Endometrial microvascular endothelial cells (primary cell): ENCODE data around the gene GYS1. TPM values are rescaled to one million over a fixed set of nuclear protein-coding genes. Genes with fewer than 3 reads are reported as not detected.

Source experiments
- in situ Hi-C: cut with HindIII; loops from 2 replicates; pipeline ENCODE4 v1.10.0; 2017; ENCODE audit warnings: low sequenced_read_pairs, low pct_unique_long_range_greater_than_20kb; ENCODE audit errors: inconsistent ontology term
- total RNA-seq: library from RNA; depleted of rRNA; stranded (reverse); fragments of >200 nt; gene quantifications from one replicate; pipeline ENCODE4 v1.2.3, GENCODE V29; 2015; ENCODE audit errors: inconsistent ontology term

Gene GYS1
- total RNA-seq, 1 donor from 2014 or later, result 45.1 TPM

DNA sequence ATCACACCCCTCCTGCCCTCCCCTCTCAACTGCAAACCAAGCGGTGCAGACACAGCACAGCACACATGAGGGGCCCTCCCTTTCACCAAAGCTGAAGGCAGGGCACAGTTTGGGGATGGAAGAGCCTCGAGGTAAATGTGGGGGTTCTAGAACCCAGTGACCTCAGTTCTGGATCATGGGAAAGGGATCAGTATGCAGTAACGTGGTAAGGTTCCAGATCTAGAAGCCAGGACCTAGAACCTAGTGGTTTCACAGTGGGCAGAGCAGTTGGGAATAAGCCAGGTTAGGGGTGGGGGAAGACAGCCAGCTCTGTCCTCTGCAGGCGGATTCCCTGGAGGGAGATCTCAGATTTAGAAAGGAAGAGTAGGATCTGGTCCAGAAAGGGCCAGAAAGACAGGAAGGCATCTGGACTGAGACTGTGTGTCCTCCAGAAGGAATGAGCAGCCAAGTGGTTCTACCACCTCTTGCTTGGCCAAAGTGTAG, 24.9 kb downstream of the GYS1 start:
- in situ Hi-C loops, result no loop called here

DNA sequence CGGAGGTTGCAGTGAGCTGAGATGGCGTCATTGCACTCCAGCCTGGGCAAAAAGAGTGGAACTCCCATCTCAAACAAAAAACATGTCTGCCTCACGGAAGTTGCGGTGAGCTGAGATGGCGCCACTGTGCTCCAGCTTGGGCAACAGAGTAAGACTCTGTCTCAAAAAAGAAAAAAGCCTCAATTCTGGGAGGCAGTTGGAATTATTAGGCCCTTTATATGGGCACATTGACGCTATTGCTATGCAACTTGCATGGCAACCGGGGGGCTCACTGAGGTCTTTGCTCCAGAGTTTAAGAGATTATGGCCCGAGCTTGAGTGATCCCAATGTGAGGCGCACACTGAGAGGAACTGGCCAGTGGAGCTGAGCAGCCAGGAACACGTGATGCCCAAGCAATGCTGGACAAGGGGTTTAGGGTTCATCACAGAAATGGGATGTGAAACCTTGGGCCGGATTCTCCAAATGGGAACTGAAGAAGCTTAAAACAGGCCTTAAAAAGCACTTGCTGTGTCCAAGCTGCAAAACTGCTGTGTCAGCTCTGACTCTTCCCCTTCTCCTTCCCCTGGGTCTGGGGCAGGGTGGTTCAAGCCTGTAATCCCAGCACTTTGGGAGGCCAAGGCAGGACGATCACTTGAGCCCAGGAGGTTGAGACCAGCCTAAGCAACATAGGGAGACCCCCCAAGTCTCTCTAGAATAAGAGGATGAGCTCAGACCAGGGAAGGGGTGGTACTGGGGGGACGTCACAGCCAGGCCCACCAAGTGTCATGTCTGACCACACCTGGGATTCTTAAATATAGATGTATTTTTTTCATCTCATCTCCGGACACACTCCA, 25.5 kb downstream of the GYS1 start:
- in situ Hi-C loops, result no loop called here

DNA sequence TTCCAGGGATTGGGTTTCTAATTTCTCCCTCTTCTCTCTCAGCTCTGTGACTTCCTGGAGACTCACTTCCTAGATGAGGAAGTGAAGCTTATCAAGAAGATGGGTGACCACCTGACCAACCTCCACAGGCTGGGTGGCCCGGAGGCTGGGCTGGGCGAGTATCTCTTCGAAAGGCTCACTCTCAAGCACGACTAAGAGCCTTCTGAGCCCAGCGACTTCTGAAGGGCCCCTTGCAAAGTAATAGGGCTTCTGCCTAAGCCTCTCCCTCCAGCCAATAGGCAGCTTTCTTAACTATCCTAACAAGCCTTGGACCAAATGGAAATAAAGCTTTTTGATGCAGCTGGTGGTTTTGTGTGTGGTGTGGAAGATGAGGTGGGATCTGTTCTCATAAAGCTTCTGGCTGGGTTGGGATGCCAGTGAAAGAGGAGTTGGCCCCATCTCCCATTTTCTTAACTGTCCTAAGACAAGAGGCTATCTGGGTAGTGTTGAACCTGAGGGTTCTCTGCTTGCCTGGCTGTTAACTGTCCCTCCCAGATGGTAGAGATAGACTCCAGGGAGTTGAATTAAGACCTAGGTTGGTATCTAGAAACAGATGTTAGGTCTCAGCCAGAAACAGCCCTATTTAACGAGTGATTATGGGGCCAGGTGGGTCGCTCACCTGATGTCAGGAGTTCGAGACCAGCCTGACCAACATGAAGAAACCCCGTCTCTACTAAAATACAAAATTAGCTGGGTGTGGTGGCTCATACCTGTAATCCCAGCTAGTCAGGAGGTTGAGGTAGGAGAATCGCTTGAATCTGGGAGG, 26.4 kb downstream of the GYS1 start:
- in situ Hi-C loops, result no loop called here

DNA sequence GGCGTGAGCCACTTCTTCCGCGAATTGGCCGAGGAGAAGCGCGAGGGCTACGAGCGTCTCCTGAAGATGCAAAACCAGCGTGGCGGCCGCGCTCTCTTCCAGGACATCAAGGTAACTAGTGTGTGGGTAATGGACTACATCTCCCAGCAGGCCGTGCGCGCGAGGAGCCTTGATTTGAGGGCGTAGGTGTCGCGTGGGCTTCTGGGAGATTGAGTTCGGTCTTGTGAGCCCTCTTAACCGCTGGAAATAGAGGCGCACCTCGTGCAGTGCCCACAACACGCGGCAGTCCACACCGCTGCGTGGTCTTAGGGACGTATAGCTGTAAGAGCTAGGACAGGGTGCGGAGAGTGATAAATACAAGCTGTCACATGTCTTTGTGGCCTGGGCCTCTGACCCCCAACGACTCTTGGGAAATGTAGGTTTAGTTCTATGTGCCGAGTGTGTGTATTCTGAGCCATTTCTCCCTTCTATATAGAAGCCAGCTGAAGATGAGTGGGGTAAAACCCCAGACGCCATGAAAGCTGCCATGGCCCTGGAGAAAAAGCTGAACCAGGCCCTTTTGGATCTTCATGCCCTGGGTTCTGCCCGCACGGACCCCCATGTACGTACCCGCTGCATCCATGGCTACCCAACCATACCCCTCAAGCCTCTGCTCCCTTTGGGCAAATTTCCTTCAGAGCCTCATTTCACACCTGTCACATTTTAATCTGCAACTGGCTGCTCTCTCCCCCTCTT, 27.1 kb downstream of the GYS1 start:
- in situ Hi-C loops, result no loop called here

DNA sequence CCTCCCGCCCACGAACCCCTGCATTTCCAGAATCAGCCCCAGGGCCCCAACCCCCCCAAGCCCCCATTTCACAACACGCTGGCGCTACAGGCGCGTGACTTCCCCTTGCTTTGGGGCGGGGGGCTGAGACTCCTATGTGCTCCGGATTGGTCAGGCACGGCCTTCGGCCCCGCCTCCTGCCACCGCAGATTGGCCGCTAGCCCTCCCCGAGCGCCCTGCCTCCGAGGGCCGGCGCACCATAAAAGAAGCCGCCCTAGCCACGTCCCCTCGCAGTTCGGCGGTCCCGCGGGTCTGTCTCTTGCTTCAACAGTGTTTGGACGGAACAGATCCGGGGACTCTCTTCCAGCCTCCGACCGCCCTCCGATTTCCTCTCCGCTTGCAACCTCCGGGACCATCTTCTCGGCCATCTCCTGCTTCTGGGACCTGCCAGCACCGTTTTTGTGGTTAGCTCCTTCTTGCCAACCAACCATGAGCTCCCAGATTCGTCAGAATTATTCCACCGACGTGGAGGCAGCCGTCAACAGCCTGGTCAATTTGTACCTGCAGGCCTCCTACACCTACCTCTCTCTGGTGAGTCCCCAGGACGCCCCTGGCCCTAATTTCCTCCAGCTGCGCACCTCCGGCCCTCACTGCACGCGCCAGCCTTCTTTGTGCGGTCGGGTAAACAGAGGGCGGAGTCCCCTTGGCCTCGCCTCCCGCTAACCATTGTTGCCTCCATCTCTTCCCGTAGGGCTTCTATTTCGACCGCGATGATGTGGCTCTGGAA, 27.9 kb downstream of the GYS1 start, which contains the start of gene FTL:
TSS of gene FTL (plus strand) at position 270 of the 766 bp plus-strand sequence. CDS start at position 469, 199 bp downstream.
- in situ Hi-C loops, result no loop called here

DNA sequence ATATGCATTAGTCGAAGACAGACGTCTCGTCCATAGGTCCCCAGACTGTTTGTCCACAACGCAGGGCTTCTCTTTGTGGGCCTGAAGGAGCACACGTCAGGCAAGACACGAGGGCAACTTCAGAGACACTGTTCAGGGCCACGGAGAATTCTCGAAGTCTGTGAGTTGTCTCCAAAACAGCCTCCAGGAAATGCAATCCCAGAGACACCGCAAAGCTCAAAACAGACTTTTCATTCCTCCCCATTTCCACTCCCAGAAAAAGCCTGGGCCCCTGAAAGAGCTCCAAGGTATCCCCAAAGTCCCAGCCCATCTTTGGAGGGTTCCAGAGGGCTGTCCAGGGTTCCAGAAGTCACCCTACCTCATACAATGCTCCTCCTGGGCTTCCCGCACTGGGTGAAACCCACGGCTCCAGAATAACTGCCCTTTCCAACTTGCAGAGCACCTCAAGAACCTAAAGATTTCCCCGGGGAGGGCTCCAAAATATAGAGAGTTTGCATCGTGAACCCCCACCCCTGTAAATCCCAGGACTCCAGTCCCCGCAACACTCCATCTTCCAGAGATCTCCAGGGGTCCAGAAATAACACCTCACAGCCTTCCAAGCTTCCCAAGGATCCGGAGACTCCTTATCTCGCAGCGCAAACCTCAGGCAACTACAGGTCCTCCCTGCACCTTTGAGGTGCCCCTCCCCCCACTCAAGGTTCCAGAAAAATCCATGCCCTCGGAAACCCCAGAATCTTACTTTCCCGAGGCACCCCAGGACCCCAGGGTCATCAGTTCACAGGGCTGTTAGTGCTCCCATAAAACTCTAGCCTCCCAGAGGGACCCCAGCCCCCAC, 28.7 kb downstream of the GYS1 start:
- in situ Hi-C loops, result no loop called here

DNA sequence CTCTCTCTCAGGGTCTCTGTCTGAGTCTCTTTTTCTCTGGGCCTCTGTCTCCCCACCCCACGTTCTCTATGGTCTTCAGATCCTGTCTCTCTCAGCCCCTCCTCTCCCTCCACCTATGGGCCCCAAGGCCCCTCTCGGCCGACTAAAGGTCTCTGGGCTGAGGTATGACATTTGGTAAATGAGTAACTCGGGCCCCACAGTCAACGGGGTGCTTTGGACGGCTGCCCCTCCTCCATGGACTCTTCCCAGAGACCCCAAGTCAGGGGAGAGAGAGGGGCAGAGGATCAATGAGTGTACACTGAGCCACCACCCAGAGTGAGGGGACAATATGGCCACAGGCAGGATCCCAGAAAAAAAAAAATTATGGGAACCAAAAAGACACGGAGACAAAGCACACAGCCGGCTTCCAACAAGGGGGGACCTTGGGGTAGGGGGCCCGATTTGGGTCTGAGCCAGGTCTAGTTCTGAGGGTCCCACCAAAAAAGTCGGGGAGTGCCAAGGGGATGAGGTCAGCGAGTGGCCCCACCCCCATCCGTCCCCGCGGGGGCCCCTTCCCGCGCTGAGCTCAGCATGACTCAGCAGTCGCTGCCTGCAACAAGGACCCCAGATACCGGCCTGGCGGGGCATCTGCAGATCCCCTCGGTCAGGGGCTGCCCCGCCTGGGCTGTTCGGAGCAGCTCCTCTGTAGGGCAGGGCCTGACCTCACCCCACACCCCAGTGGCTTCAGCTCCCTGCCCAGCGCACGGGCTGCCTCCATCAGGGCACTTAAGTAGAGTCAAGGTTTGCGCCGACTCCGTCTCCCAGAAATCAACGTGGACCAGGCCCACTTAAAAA, 29.5 kb downstream of the GYS1 start:
- in situ Hi-C loops, result no loop called here

DNA sequence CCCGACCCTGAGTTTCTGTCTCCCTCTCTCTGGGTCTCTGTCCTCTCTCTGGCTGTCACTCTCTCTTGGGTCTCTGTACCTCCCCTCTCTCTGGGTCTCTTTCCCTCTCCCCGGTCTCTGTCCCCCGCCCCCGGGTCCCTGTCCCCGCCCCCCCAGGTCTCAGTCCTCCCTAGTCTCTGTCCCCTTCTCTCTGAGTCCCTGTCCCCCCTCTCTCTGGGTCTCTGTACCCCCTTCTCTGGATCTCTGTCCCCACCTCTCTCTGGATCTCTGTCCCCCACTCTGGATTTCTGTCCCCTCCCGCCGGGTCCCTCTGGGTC, 30.3 kb downstream of the GYS1 start:
- in situ Hi-C loops, result no loop called here

DNA sequence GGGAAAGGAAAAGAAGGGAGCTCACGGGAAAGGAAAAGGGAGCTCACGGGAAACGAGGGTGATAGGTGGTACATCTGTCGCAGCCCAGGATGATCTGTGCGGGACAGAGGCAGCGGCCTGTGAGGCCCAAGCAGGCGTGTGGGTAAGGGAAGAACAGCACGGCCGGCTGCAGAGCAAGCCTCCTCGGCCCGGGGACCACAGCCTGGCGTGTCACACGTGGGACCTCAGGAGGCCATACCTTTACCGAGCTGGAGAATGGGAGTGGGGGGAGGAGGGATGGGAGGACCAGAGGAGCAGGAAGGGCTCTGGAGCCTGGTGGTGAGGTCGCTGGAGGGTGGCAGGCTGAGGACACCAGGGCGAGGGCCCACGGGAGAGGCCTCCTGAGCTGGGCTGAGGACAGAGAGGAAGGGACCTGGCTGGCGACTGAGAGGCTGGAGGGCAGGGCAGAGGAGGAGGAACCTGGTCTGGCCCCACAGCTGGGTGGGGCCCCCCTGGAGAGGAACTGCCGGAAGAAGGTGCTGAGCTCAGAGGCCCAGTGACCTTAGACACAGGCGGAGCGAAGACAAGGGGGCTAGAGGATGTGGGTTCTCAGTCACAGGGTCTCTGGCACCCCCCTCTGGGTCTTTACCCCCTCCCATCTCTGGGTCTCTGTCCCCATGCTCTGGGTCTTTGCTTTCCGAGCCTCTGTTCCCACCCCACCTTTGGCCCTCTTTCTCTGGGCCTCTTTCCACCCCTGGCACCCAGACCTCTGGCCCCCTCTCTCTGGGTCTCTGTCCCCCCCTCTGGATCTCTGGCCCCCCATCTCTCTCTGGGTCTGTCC, 30.9 kb downstream of the GYS1 start:
- in situ Hi-C loops, result no loop called here

DNA sequence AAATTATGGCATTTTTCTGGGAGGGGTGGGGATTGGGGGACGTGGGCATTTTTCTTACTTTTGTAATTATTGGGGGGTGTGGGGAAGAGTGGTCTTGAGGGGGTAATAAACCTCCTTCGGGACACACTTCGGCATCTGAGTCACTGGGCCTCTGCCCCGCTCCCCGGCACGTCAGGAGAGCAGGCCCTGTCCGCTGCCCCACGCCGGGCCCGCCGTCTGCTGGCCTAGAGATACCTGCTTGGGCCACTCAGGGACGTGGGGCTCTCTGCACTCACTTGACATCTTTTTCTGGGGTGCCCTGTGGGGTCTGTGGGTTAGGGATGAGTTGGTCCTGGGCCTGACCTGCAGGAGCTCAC, 31.5 kb downstream of the GYS1 start:
- in situ Hi-C loops, result no loop called here

DNA sequence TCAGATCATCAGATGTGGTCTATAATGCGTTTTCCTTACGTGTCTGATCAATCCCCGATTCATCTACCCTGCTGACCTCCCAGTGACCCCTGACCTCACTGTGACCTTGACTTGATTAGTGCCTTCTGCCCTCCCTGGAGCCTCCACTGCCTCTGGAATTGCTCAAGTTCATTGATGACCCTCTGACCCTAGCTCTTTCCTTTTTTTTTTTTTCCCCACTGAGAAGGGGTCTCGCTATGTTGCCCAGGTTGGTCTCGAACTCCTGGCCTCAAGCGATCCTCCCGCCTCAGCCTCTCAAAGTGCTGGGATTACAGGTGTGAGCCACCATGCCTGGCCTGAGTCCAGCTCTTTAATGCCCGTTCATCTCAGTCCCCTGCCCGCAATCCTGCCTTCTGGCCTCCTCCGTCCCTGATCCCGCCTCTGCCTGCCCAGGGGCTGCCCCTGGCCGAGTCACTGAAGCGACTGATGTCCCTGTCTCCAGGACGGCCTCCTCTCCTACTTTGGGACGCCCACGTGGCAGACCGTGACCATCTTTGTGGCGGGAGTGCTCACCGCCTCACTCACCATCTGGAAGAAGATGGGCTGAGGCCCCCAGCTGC, 32.0 kb downstream of the GYS1 start:
- in situ Hi-C loops, result no loop called here

DNA sequence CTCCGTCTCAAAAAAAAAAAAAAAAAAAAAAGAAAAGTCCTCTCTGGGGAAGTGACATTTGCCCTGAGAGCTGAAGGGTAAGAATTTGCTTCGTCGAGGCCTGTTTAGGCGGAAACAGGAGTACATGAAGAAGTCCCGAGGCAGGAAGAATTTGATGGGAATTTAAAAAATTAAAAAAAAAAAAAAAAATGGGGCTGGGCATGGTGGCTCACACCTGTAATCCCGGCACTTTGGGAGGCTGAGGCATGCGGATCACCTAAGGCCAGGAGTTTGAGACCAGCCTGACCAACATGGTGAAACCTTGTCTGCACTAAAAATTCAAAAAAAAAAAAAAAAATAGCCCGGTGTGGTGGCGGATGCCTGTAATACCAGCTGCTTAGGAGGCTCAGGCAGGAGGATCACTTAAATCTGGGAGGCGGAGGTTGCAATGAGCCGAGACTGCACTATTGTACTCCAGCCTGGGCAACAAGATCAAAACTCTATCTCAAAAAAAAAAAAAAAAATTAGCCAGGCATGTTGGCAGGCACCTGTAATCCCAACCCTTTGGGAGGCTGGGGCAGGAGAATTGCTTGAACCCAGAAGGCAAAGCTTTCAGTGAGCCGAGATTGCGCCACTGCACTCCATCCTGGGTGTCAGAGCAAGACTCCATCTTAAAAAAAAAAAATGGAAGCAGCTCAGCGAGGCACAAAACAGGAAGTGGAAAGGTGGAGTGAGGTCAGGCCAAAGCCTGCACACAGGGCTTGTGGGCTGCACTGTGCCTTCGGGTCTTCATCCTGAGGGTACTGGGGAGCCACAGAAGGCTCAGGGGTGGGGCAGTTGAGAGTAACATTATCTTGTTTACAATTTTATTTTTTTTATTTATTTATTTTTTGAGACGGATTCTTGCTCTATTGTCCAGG, 33.5 kb downstream of the GYS1 start:
- in situ Hi-C loops, result no loop called here

DNA sequence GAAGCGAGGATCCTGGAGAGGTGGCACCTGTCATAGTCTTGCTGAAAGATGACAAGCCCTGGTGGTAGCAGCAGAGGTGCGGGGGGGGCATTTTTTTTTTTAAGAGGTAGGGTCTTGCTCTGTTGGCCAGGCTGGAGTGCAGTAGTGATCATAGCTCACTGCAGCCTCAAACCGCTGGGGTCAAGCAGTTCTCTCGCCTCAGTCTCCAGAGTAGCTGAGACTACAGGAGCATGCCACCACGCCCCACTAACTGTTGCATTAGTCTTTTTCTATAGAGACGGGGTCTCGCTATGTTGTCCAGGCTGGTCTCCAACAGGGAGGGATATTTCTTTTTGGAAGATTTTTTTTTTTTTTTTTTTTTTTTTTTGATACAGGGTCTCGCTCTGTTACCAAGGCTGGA, 35.1 kb downstream of the GYS1 start:
- in situ Hi-C loops, result no loop called here

DNA sequence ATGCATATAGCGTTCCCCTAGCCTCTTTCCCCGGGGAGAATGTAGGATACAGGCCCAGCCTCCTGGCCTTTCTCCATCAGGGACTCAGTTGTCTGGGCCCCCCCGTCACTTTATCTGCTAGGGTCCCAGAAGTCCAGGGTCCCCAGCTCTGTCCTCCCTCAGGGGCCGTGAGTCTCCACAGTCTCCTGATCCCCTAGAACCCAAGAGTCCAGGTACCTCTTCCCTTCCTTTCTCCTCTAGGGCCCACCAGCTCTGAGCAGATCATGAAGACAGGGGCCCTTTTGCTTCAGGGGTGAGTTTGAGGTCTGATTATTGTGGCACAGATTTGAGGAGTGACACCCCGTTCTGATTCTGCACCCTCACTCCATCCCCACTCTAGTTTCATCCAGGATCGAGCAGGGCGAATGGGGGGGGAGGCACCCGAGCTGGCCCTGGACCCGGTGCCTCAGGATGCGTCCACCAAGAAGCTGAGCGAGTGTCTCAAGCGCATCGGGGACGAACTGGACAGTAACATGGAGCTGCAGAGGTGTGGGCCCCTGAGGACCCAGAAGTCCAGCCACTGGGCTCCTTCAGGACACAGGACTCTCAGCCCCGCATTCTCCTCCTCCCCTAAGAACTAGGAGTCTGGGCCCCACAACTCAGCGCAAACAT, 37.7 kb downstream of the GYS1 start:
- in situ Hi-C loops, result no loop called here
